ENCODE results near the gene TMEM94.

- TF ChIP-seq EZH2 (IDR thresholded peaks at IDR 0.05; ENCODE audit: borderline replicate concordance, low read depth, low read length, poor library complexity, severe bottlenecking) (no peak), CTCF (conservative IDR thresholded peaks at IDR 0.05; ENCODE audit: low read depth, low read length) (no peak)
These were observed 19.8 kb downstream of the TMEM94 start for GRCh38 chr17:75476271-75476671.

Data from A673 (cell line).